IMR-90 (cell line): ENCODE measurements around the gene PCDHA1. TPM values are rescaled to one million over a fixed set of nuclear protein-coding genes. Genes with fewer than 3 reads are reported as not detected.

Experiments used
- ATAC-seq: fragments of 200-7000 bp; cut with Tn5 transposase; 2 replicates; pipeline ENCODE4 v1.9.1; 2020; ENCODE audit warnings: low read depth, mild to moderate bottlenecking, moderate library complexity
- BruUV-seq: library from RNA; stranded (reverse); fragments of 400-500 nt; replicated peaks from 2 replicates; lab custom pipeline; 2021; lab: Mats Ljungman, UMichigan
- CTCF ChIA-PET: fragments of 300-600 bp; formaldehyde crosslinking; extraction: SDS; loops from one replicate; lab custom pipeline; 2021; ENCODE audit warnings: antibody characterized with exemption; lab: Yijun Ruan, JAX
- POLR2A ChIA-PET: fragments of 300-600 bp; sonication (Branson Sonifier 250); formaldehyde crosslinking; loops from one replicate; lab custom pipeline; 2022; ENCODE audit warnings: antibody characterized with exemption; ENCODE audit not compliant: unreplicated experiment; lab: Charles Lee
- DNase-seq: peaks from one replicate; pipeline ENCODE4 v3.0.0; 2013
- H2AFZ ChIP-seq: replicated peaks from 2 replicates; pipeline ENCODE3; 2013; ENCODE audit warnings: low read length, mild to moderate bottlenecking; ENCODE audit not compliant: poor library complexity
- H2AK5ac ChIP-seq: 2 replicates; pipeline ENCODE4 v1.6.1; 2013; ENCODE audit warnings: low read depth, low read length, inconsistent platforms
- H2AK9ac ChIP-seq: replicated peaks from 2 replicates; pipeline ENCODE3; 2013; ENCODE audit warnings: mild to moderate bottlenecking, low read depth, low read length, moderate library complexity; ENCODE audit not compliant: poor library complexity
- H2BK120ac ChIP-seq: 2 replicates; pipeline ENCODE4 v1.6.1; 2013; ENCODE audit warnings: low read depth, low read length, inconsistent platforms
- H2BK15ac ChIP-seq: 3 replicates; pipeline ENCODE4 v1.6.1; 2013; ENCODE audit warnings: low read depth, low read length, inconsistent platforms
- H2BK20ac ChIP-seq: 2 replicates; pipeline ENCODE4 v1.6.1; 2013; ENCODE audit warnings: low read depth, mild to moderate bottlenecking, inconsistent platforms, low read length, moderate library complexity
- H2BK5ac ChIP-seq: 2 replicates; pipeline ENCODE4 v1.6.1; 2013; ENCODE audit warnings: mild to moderate bottlenecking, low read depth, low read length, inconsistent platforms; ENCODE audit not compliant: poor library complexity, severe bottlenecking
- H3K14ac ChIP-seq: replicated peaks from 2 replicates; pipeline ENCODE4 v1.6.1; 2013; ENCODE audit warnings: low read depth, low read length, inconsistent platforms
- H3K18ac ChIP-seq: 2 replicates; pipeline ENCODE4 v1.6.1; 2013; ENCODE audit warnings: low read depth, low read length, control low read depth
- H3K23ac ChIP-seq: 2 replicates; pipeline ENCODE4 v1.6.1; 2013; ENCODE audit warnings: low read depth, low read length, inconsistent platforms
- H3K27ac ChIP-seq: 2 replicates; pipeline ENCODE4 v1.5.1; 2013; ENCODE audit warnings: mild to moderate bottlenecking, control low read depth, low read length; ENCODE audit not compliant: insufficient read depth
- H3K27me3 ChIP-seq: 2 replicates; pipeline ENCODE4 v1.6.1; 2013; ENCODE audit warnings: low read length; ENCODE audit not compliant: control insufficient read depth, insufficient read depth
- H3K36me3 ChIP-seq: 2 replicates; pipeline ENCODE4 v1.6.1; 2013; ENCODE audit warnings: low read length, mixed read lengths; ENCODE audit not compliant: control insufficient read depth, insufficient read depth
- H3K4ac ChIP-seq: 2 replicates; pipeline ENCODE4 v1.6.1; 2013; ENCODE audit warnings: low read depth, low read length, inconsistent platforms
- H3K4me1 ChIP-seq: 2 replicates; pipeline ENCODE4 v1.6.1; 2013; ENCODE audit warnings: low read length, mixed read lengths; ENCODE audit not compliant: control insufficient read depth, insufficient read depth
- H3K4me2 ChIP-seq: 2 replicates; pipeline ENCODE4 v1.6.1; 2013; ENCODE audit warnings: low read depth, mild to moderate bottlenecking, control low read depth, low read length, moderate library complexity
- H3K4me3 ChIP-seq: 2 replicates; pipeline ENCODE4 v1.5.1; 2013; ENCODE audit warnings: low read depth, mild to moderate bottlenecking, control low read depth, low read length, moderate library complexity; ENCODE audit not compliant: insufficient read depth
- H3K56ac ChIP-seq: 2 replicates; pipeline ENCODE4 v1.6.1; 2013; ENCODE audit warnings: low read length, inconsistent platforms; ENCODE audit not compliant: insufficient read depth; ENCODE audit errors: extremely low read depth
- H3K79me1 ChIP-seq, 2 experiments: 2 replicates each; pipeline ENCODE4 v1.6.1; 2013; ENCODE audit warnings: low read length in 2 of 2, inconsistent platforms in 1 of 2, low read depth in 1 of 2
- H3K9ac ChIP-seq: 2 replicates; pipeline ENCODE4 v1.6.1; 2013; ENCODE audit warnings: low read depth, low read length, control low read depth
- H3K9me1 ChIP-seq: 2 replicates; pipeline ENCODE4 v1.6.1; 2013; ENCODE audit warnings: low read length, inconsistent platforms; ENCODE audit not compliant: insufficient read depth
- H3K9me3 ChIP-seq: 2 replicates; pipeline ENCODE4 v1.6.1; 2013; ENCODE audit warnings: low read length; ENCODE audit not compliant: control insufficient read depth, insufficient read depth
- H4K20me1 ChIP-seq: 2 replicates; pipeline ENCODE4 v1.6.1; 2013; ENCODE audit warnings: low read length, inconsistent platforms; ENCODE audit not compliant: insufficient read depth
- H4K5ac ChIP-seq: 2 replicates; pipeline ENCODE4 v1.6.1; 2013; ENCODE audit warnings: mild to moderate bottlenecking, low read depth, low read length, control low read depth
- H4K8ac ChIP-seq, 2 experiments: 2 replicates each; pipeline ENCODE4 v1.6.1; 2013; ENCODE audit warnings: low read depth in 2 of 2, low read length in 2 of 2, control low read depth in 1 of 2, inconsistent platforms in 1 of 2
- H4K91ac ChIP-seq: 2 replicates; pipeline ENCODE4 v1.6.1; 2013; ENCODE audit warnings: low read depth, low read length, inconsistent platforms; ENCODE audit not compliant: insufficient read depth
- CHD1 ChIP-seq: IDR thresholded peaks from 2 replicates; pipeline ENCODE4 v1.6.1; 2012; ENCODE audit warnings: low read depth, low read length, improper control_type of control experiment
- MAZ ChIP-seq: IDR thresholded peaks from 2 replicates; pipeline ENCODE4 v1.6.1; 2012; ENCODE audit warnings: low read depth, mild to moderate bottlenecking, low read length, improper control_type of control experiment, moderate library complexity, borderline replicate concordance
- MXI1 ChIP-seq: IDR thresholded peaks from 2 replicates; pipeline ENCODE4 v1.6.1; 2012; ENCODE audit warnings: low read depth, mild to moderate bottlenecking, low read length, moderate library complexity, borderline replicate concordance
- RFX5 ChIP-seq: IDR thresholded peaks from 2 replicates; pipeline ENCODE4 v1.8.0; 2012; ENCODE audit warnings: low read depth, mild to moderate bottlenecking, low read length, moderate library complexity
- SMC3 ChIP-seq: fragments of 150-350 bp; IDR thresholded peaks from 2 replicates; pipeline ENCODE4 v1.6.1; 2016; ENCODE audit warnings: low read depth, mild to moderate bottlenecking, antibody characterized with exemption, low read length, moderate library complexity
- USF2 ChIP-seq: fragments of 150-350 bp; IDR thresholded peaks from 2 replicates; pipeline ENCODE4 v1.6.1; 2017; ENCODE audit warnings: mild to moderate bottlenecking, antibody characterized with exemption, low read length, low read depth
- WGBS, 2 experiments: methylation state at CpG; one replicate each; pipeline versions ENCODE4 v1.1.5 to v1.1.7; 2013; ENCODE audit warnings: missing lambda C conversion rate in 2 of 2; ENCODE audit not compliant: insufficient read length in 1 of 2; ENCODE audit errors: extremely low coverage in 2 of 2; 5-methylcytosine and 5-hydroxymethylcytosine counted together
- dilution Hi-C: fragments of 300-500 bp; cut with HindIII; formaldehyde crosslinking; loops from one replicate; pipeline ENCODE4 v1.14.3; 2018; ENCODE audit warnings: low sequenced_read_pairs; ENCODE audit not compliant: unreplicated experiment
- in situ Hi-C: fragments of 300-500 bp; cut with MboI; formaldehyde crosslinking; loops from 3 replicates; pipeline ENCODE4 v1.14.3; 2019; ENCODE audit warnings: low sequenced_read_pairs, inconsistent platforms, mixed read lengths
- intact Hi-C: fragments of 100-400 bp; cut with micrococcal nuclease; formaldehyde crosslinking; loops from 2 replicates; pipeline ENCODE4 v1.10.0; 2022
- polyA plus RNA-seq, 3 experiments: library from polyadenylated mRNA; depleted of rRNA; stranded (reverse); fragments of >200 nt; gene quantifications; 2 replicates each; pipeline ENCODE4 v1.2.3, GENCODE V29; 2012; ENCODE audit warnings: low replicate concordance in 1 of 3
- total RNA-seq: library from RNA; depleted of rRNA; stranded (reverse); fragments of >200 nt; gene quantifications from 2 replicates; pipeline ENCODE4 v1.2.3, GENCODE V29; 2012
- TF ChIP-seq, protein P1 (sequence below): fragments of 150-350 bp; IDR thresholded peaks from 2 replicates; pipeline ENCODE4 v1.6.1; 2016; ENCODE audit warnings: low read depth, mild to moderate bottlenecking, low read length, moderate library complexity, borderline replicate concordance
- TF ChIP-seq, protein P2 (sequence below): conservative IDR thresholded peaks from 2 replicates; pipeline ENCODE4 v1.5.1; 2012; ENCODE audit warnings: mild to moderate bottlenecking, low read depth, low read length, improper control_type of control experiment

Gene PCDHA1
- total and polyA plus RNA-seq, 2 of the 4 experiments (the other 2 are of a cell fraction), result under 0.01 to 0.05 TPM

DNA sequence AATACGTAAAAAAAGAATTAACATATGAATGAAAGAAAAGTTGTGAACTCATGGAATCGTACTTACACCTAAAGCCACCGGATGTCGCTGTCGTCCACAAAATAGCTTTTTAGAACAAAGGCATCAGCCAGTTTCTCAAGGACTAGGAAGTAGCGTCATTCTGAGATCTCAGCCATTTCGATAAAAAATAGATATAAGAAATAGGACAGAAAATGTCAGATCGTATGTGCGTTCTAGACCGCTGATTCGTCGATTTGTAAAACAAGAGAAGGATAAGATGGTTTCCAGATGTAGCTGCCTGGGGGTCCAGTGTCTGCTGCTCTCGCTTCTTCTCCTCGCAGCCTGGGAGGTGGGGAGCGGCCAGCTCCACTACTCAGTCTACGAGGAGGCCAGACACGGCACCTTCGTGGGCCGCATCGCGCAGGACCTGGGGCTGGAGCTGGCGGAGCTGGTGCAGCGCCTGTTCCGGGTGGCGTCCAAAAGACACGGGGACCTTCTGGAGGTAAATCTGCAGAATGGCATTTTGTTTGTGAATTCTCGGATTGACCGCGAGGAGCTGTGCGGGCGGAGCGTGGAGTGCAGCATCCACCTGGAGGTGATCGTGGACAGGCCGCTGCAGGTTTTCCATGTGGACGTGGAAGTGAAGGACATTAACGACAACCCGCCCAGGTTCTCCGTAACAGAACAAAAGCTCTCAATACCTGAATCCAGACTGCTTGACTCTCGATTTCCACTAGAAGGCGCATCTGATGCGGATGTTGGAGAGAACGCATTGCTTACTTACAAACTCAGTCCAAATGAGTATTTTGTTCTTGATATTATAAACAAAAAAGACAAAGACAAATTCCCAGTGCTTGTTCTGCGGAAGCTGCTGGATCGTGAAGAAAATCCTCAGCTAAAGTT lies 70.1 kb downstream of the PCDHA1 start, which contains the start of gene PCDHA10:
Gene PCDHA10 (plus strand): TSS at position 126 of the 903 bp plus-strand sequence. CDS start 152 bp downstream, at position 278.
- Histone ChIP-seq H3K27ac (no peak within 1 kb of the TSS), H2AK9ac (no peak within 1 kb of the TSS), H4K8ac (no peak within 1 kb of the TSS), H3K18ac (no peak within 1 kb of the TSS), H2BK120ac (no peak within 1 kb of the TSS), H4K5ac (no peak within 1 kb of the TSS), H3K56ac (no peak within 1 kb of the TSS), H3K4me2 (no peak within 1 kb of the TSS), H2AFZ (no peak within 1 kb of the TSS), H2BK20ac (no peak within 1 kb of the TSS), H4K91ac (no peak within 1 kb of the TSS), H4K20me1 (no peaks in the 10 kb centered on the region), H3K9ac (no peak within 1 kb of the TSS), H3K27me3 (no peaks in the 10 kb centered on the region), H3K9me1 (no peaks in the 10 kb centered on the region), H3K4ac (no peak within 1 kb of the TSS), H3K4me1 (no peaks in the 10 kb centered on the region), H3K79me1 (no peaks in the 10 kb centered on the region), H2BK5ac (no peak within 1 kb of the TSS), H2BK15ac (no peak within 1 kb of the TSS), H3K9me3 (peaks cover 19% of the 10 kb centered on the region), H3K23ac (no peak within 1 kb of the TSS), H3K4me3 (no peak within 1 kb of the TSS), H3K14ac (no peak within 1 kb of the TSS), H2AK5ac (no peak within 1 kb of the TSS), H3K36me3 (no peaks in the 10 kb centered on the region)
- intact Hi-C loops (no loop called here), dilution Hi-C loops (no loop called here), in situ Hi-C loops (no loop called here)
- no peak for DNase-seq
- TF ChIP-seq SMC3 (no peak), RFX5 (no peak), CHD1 (no peak), MAZ (no peak), MXI1 (no peak), USF2 (no peak)
- TF ChIP-seq, protein P1, sequence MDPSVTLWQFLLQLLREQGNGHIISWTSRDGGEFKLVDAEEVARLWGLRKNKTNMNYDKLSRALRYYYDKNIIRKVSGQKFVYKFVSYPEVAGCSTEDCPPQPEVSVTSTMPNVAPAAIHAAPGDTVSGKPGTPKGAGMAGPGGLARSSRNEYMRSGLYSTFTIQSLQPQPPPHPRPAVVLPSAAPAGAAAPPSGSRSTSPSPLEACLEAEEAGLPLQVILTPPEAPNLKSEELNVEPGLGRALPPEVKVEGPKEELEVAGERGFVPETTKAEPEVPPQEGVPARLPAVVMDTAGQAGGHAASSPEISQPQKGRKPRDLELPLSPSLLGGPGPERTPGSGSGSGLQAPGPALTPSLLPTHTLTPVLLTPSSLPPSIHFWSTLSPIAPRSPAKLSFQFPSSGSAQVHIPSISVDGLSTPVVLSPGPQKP, result no peak
- TF ChIP-seq, protein P2, sequence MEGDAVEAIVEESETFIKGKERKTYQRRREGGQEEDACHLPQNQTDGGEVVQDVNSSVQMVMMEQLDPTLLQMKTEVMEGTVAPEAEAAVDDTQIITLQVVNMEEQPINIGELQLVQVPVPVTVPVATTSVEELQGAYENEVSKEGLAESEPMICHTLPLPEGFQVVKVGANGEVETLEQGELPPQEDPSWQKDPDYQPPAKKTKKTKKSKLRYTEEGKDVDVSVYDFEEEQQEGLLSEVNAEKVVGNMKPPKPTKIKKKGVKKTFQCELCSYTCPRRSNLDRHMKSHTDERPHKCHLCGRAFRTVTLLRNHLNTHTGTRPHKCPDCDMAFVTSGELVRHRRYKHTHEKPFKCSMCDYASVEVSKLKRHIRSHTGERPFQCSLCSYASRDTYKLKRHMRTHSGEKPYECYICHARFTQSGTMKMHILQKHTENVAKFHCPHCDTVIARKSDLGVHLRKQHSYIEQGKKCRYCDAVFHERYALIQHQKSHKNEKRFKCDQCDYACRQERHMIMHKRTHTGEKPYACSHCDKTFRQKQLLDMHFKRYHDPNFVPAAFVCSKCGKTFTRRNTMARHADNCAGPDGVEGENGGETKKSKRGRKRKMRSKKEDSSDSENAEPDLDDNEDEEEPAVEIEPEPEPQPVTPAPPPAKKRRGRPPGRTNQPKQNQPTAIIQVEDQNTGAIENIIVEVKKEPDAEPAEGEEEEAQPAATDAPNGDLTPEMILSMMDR, result no peak
- BruUV-seq, result no TSS peak
- POLR2A ChIA-PET, result no interaction called here
- no peak for ATAC-seq
- WGBS, 2 experiments, result 28% methylated on average over 8 of the region's 44 CpGs; no CpG with 5 or more reads in 1 of the 2 experiments
- CTCF ChIA-PET, result no interaction called here
